ENCODE measurements around the gene RBM15. TPM values are rescaled to one million over a fixed set of nuclear protein-coding genes. Genes with fewer than 3 reads are reported as not detected.

The RBM15 gene
- total RNA-seq, 2 experiments from 2014 or later: 69.8 to 71.0 TPM

DNA sequence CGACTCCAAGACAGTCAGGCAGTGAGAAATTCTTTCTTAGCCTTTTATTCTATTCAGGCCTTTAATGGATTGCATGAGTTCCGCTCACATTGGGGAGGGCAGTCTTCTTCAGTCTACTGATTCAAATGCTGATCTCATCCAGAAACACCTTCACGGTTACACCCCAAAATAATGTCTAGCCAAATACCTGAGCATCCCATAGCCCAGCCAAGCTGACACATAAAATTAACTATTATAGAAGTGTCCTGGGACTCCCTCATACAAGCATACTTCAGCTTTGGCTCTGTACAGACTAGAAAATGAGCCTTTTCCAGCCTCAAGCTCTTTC, 55.3 kb downstream of the RBM15 start:
- H3K27me3 Mint-ChIP-seq: no peaks in the 10 kb centered on the region
- H3K27ac Mint-ChIP-seq: no peak overlapping the region
- H3K4me3 Mint-ChIP-seq: no peak overlapping the region
- no peak for DNase-seq
- H3K36me3 Mint-ChIP-seq: peaks cover 15% of the 10 kb centered on the region
- H3K4me1 Mint-ChIP-seq: peaks cover 2% of the 10 kb centered on the region
- no peaks in the 10 kb centered on the region for H3K9me3 Mint-ChIP-seq

Other genes with a start within 250 kb of the RBM15 start
- not detected for gene UBL4B, start 226.9 kb upstream of the RBM15 start, total RNA-seq
- gene SLC6A17, start 188.9 kb upstream of the RBM15 start, total RNA-seq: under 1 TPM; 0.04 to 0.10 TPM
- gene KCNC4, start 129.1 kb upstream of the RBM15 start, total RNA-seq: 1 to 10 TPM; 6.9 to 8.0 TPM
- under 1 TPM; 0.20 to 0.21 TPM for gene SLC16A4, start 51.6 kb downstream of the RBM15 start, total RNA-seq
- gene LAMTOR5, start 68.3 kb downstream of the RBM15 start, total RNA-seq: 100 to 1,000 TPM; 170 to 173 TPM
- not detected for gene PROK1, start 111.8 kb downstream of the RBM15 start, total RNA-seq
- not detected for gene KCNA10, start 179.8 kb downstream of the RBM15 start, total RNA-seq

All from activated naive CD8-positive, alpha-beta T cell treated with anti-CD3 and anti-CD28 coated beads for 36 hours (primary cell).